GM23338 (cell line): ENCODE data around the gene AHR. TPM values are rescaled to one million over a fixed set of nuclear protein-coding genes. Genes with fewer than 3 reads are reported as not detected.

ENCODE experiments used
- ATAC-seq: fragments of 200-7000 bp; cut with Tn5 transposase; 3 replicates; pipeline ENCODE4 v1.9.1; 2020
- DNase-seq: peaks from one replicate; pipeline ENCODE4 v3.0.0-alpha.2; 2015; ENCODE audit warnings: low spot score
- H2AFZ ChIP-seq: fragments of 200-600 bp; sonication (generic); 2 replicates; pipeline ENCODE4 v1.8.0; 2016; ENCODE audit warnings: antibody characterized with exemption, mild to moderate bottlenecking, moderate library complexity
- H3F3A ChIP-seq: fragments of 200-600 bp; sonication (generic); replicated peaks from 2 replicates; pipeline ENCODE4 v1.8.0; 2017; ENCODE audit warnings: antibody characterized with exemption, mixed run types, low read depth
- H3K27ac ChIP-seq: fragments of 200-600 bp; sonication (generic); 2 replicates; pipeline ENCODE4 v1.6.1; 2016; ENCODE audit warnings: low read depth
- H3K27me3 ChIP-seq: fragments of 200-600 bp; sonication (generic); 2 replicates; pipeline ENCODE4 v1.8.0; 2016; ENCODE audit warnings: mild to moderate bottlenecking, mixed run types, moderate library complexity; ENCODE audit not compliant: insufficient read depth
- H3K36me3 ChIP-seq: fragments of 200-600 bp; sonication (generic); 2 replicates; pipeline ENCODE4 v1.8.0; 2016; ENCODE audit warnings: mild to moderate bottlenecking; ENCODE audit not compliant: insufficient read depth
- H3K4me1 ChIP-seq: fragments of 200-600 bp; sonication (generic); 2 replicates; pipeline ENCODE4 v1.8.0; 2016; ENCODE audit warnings: mild to moderate bottlenecking, moderate library complexity; ENCODE audit not compliant: insufficient read depth
- H3K4me2 ChIP-seq: fragments of 200-600 bp; sonication (generic); 2 replicates; pipeline ENCODE4 v1.7.1; 2017; ENCODE audit warnings: mixed run types
- H3K4me3 ChIP-seq: fragments of 200-600 bp; sonication (generic); 2 replicates; pipeline ENCODE4 v1.6.1; 2016; ENCODE audit warnings: mixed run types
- H3K79me2 ChIP-seq: fragments of 200-600 bp; sonication (generic); replicated peaks from 2 replicates; pipeline ENCODE4 v1.8.0; 2017; ENCODE audit warnings: mild to moderate bottlenecking; ENCODE audit not compliant: insufficient read depth
- H3K9me2 ChIP-seq: fragments of 200-600 bp; sonication (generic); 2 replicates; pipeline ENCODE4 v1.8.0; 2017; ENCODE audit not compliant: insufficient read depth
- H4K20me1 ChIP-seq: fragments of 200-600 bp; sonication (generic); replicated peaks from 2 replicates; pipeline ENCODE4 v1.8.0; 2017; ENCODE audit warnings: mild to moderate bottlenecking; ENCODE audit not compliant: insufficient read depth
- H3K27ac Mint-ChIP-seq: 2 replicates; pipeline ENCODE4 v1.8.0; 2020; ENCODE audit warnings: inconsistent platforms, mild to moderate bottlenecking, moderate library complexity, mixed read lengths
- H3K27me3 Mint-ChIP-seq: 3 replicates; pipeline ENCODE4 v1.8.0; 2022; ENCODE audit warnings: low read depth, mild to moderate bottlenecking, moderate library complexity, mixed read lengths, inconsistent platforms; ENCODE audit not compliant: insufficient read depth, poor library complexity
- H3K36me3 Mint-ChIP-seq: 3 replicates; pipeline ENCODE4 v1.8.0; 2021; ENCODE audit warnings: low read depth, mild to moderate bottlenecking, inconsistent platforms, moderate library complexity, mixed read lengths
- H3K4me1 Mint-ChIP-seq: 3 replicates; pipeline ENCODE4 v1.8.0; 2020; ENCODE audit warnings: mild to moderate bottlenecking, inconsistent platforms, mixed read lengths
- H3K4me3 Mint-ChIP-seq: 3 replicates; pipeline ENCODE4 v1.8.0; 2021; ENCODE audit warnings: moderate library complexity, mild to moderate bottlenecking, inconsistent platforms, mixed read lengths
- H3K9me3 Mint-ChIP-seq: 3 replicates; pipeline ENCODE4 v1.8.0; 2020; ENCODE audit warnings: moderate library complexity, mild to moderate bottlenecking, inconsistent platforms, mixed read lengths
- CREB1 ChIP-seq: fragments of 250-450 bp; sonication (Bioruptor Pico); IDR thresholded peaks from 2 replicates; pipeline ENCODE4 v1.5.0; 2020; ENCODE audit warnings: low read depth, mild to moderate bottlenecking, moderate library complexity
- EZH2 ChIP-seq: fragments of 200-600 bp; sonication (generic); IDR thresholded peaks from one replicate; pipeline ENCODE4 v1.8.0; 2017; ENCODE audit warnings: antibody characterized with exemption, mild to moderate bottlenecking, low read depth; ENCODE audit not compliant: unreplicated experiment
- EZH2phosphoT487 ChIP-seq: fragments of 200-600 bp; sonication (generic); IDR thresholded peaks from one replicate; pipeline ENCODE4 v1.8.1; 2018; ENCODE audit warnings: antibody characterized with exemption; ENCODE audit not compliant: unreplicated experiment
- JUNB ChIP-seq: IDR thresholded peaks from one replicate; pipeline ENCODE4 v1.6.1; 2016; ENCODE audit warnings: antibody characterized with exemption; ENCODE audit not compliant: unreplicated experiment
- NANOG ChIP-seq: IDR thresholded peaks from 2 replicates; pipeline ENCODE4 v1.6.1; 2016; ENCODE audit warnings: antibody characterized with exemption, borderline replicate concordance
- POLR2AphosphoS5 ChIP-seq: IDR thresholded peaks from 2 replicates; pipeline ENCODE4 v1.6.1; 2016; ENCODE audit warnings: antibody characterized with exemption, low read depth
- STAT1 ChIP-seq: IDR thresholded peaks from one replicate; pipeline ENCODE4 v1.6.1; 2016; ENCODE audit warnings: antibody characterized with exemption; ENCODE audit not compliant: unreplicated experiment
- ZNF114 ChIP-seq: fragments of 250-450 bp; sonication (Bioruptor Pico); IDR thresholded peaks from 2 replicates; pipeline ENCODE4 v1.5.0; 2020; ENCODE audit warnings: mild to moderate bottlenecking, moderate library complexity
- ZNF331 ChIP-seq: fragments of 250-450 bp; sonication (Bioruptor Pico); IDR thresholded peaks from 2 replicates; pipeline ENCODE4 v1.5.0; 2020; ENCODE audit warnings: low read depth, mild to moderate bottlenecking, moderate library complexity
- polyA plus RNA-seq: library from polyadenylated mRNA; unstranded; fragments of >200 nt; fragmentation: Nextera tagmentation; extraction: Ambion mirVana; gene quantifications from 2 replicates; pipeline ENCODE4 v1.2.1, GENCODE V29; 2016
- total RNA-seq: library from RNA; depleted of rRNA; stranded (reverse); fragments of >200 nt; shearing (Covaris generic); gene quantifications from 2 replicates; pipeline ENCODE4 v1.2.3, GENCODE V29; 2014
- TF ChIP-seq, protein P1 (sequence below): IDR thresholded peaks from 2 replicates; pipeline ENCODE4 v1.6.1; 2016; ENCODE audit warnings: antibody characterized with exemption
- TF ChIP-seq, protein P2 (sequence below): fragments of 250-450 bp; sonication (Bioruptor Pico); IDR thresholded peaks from 2 replicates; pipeline ENCODE4 v1.5.0; 2020; ENCODE audit warnings: mild to moderate bottlenecking, moderate library complexity

AHR gene
- total and polyA plus RNA-seq, 2 experiments from 2014 or later: 3.4 to 14.9 TPM

DNA sequence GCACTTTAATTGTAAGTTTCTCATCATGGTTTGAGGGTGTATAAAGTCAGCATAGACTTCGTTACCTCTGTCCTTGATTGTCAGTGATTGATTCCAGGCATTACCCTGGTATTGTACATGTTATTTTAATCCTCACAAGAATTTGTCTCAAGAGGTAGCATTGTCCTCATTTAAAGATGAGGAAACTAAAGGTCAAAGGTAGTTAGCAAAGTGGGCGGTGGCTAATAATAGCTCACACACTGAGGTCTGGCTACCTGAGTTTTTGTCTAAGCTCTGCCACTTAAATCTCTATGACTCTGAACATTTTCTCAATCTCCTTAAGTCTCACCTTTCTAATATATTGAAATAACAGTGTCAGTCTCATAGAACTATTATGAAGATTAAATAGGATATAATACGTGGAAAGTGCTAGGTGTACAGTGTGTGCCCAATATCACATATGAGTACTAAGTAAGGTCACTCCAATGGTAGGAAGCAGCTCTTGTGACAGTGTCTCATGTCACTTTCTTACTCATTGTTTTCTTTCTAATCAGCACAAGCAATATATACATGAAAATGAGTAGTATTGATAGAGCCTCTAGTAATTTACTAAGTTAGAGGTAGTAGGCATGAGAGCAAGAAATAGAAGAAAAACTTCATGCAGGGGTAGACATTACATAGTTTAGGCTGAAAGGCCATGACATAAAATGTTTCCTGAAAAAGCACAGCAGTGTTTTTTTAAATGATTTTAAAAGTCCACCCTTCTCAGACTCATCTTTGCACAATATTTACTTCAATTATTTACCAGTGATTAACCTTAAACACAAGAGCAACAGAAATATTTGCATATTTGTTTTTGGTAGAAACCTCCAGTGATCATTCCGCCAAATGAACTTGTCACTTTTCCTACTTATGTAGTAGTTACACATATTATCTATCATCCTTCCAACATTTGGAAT lies 21.0 kb downstream of the AHR start:
- H3K9me2 ChIP-seq: no peaks in the 10 kb centered on the region
- H3K9me3 Mint-ChIP-seq: no peaks in the 10 kb centered on the region
- no peaks in the 10 kb centered on the region for H3F3A ChIP-seq
- H3K4me2 ChIP-seq: no peak overlapping the region
- peaks cover 4% of the 10 kb centered on the region for H3K27me3 Mint-ChIP-seq
- H3K27me3 ChIP-seq: no peaks in the 10 kb centered on the region
- no peak overlapping the region for H3K4me3 ChIP-seq
- DNase-seq (no peak), ATAC-seq (no peak)
- no peak overlapping the region for H2AFZ ChIP-seq
- H3K79me2 ChIP-seq: peaks cover 38% of the 10 kb centered on the region
- no peaks in the 10 kb centered on the region for H4K20me1 ChIP-seq
- H3K27ac Mint-ChIP-seq: no peak overlapping the region
- H3K36me3 Mint-ChIP-seq: no peaks in the 10 kb centered on the region
- TF ChIP-seq CREB1: no peak
- H3K4me3 Mint-ChIP-seq: no peak overlapping the region
- no peaks in the 10 kb centered on the region for H3K36me3 ChIP-seq
- no peak overlapping the region for H3K27ac ChIP-seq
- H3K4me1 Mint-ChIP-seq: peaks cover 32% of the 10 kb centered on the region
- H3K4me1 ChIP-seq: peaks cover 9% of the 10 kb centered on the region

DNA sequence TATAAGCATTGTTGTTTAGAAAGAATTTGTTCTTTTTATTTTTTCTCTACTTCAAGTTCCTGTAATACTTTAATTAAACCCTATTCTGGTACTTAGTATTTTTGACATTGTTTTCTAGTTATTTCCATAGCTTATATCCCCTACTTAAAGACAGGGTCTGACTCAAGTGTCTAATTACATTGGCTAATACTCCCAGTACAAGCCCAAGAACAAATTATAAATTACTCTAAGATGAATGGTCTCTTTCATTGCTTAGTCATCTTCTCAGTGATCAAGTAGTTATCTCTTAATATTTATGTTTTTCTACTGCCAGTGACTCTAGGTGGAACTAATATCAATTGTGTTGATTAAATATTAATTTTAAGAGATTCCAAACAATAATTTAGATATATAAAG lies 21.6 kb downstream of the AHR start:
- Histone ChIP-seq H3K36me3 (no peaks in the 10 kb centered on the region), H3K27me3 (no peaks in the 10 kb centered on the region), H3K4me2 (no peak overlapping the region), H3F3A (no peaks in the 10 kb centered on the region), H3K27ac (no peak overlapping the region), H3K79me2 (peaks cover 38% of the 10 kb centered on the region), H2AFZ (no peak overlapping the region), H3K4me1 (peaks cover 3% of the 10 kb centered on the region), H4K20me1 (no peaks in the 10 kb centered on the region), H3K4me3 (no peak overlapping the region), H3K9me2 (no peaks in the 10 kb centered on the region)
- H3K36me3 Mint-ChIP-seq: no peaks in the 10 kb centered on the region
- no peak for DNase-seq
- no peak overlapping the region for H3K27ac Mint-ChIP-seq
- H3K9me3 Mint-ChIP-seq: no peaks in the 10 kb centered on the region
- peaks cover 27% of the 10 kb centered on the region for H3K4me1 Mint-ChIP-seq
- H3K4me3 Mint-ChIP-seq: no peak overlapping the region
- ATAC-seq: no peak
- peaks cover 4% of the 10 kb centered on the region for H3K27me3 Mint-ChIP-seq
- TF ChIP-seq POLR2AphosphoS5: no peak
- TF ChIP-seq EZH2: no peak
- TF ChIP-seq CREB1: no peak
- TF ChIP-seq ZNF114 (CRISPR knock-in tag): no peak
- TF ChIP-seq JUNB: no peak
- TF ChIP-seq EZH2phosphoT487: no peak
- TF ChIP-seq, protein P1, sequence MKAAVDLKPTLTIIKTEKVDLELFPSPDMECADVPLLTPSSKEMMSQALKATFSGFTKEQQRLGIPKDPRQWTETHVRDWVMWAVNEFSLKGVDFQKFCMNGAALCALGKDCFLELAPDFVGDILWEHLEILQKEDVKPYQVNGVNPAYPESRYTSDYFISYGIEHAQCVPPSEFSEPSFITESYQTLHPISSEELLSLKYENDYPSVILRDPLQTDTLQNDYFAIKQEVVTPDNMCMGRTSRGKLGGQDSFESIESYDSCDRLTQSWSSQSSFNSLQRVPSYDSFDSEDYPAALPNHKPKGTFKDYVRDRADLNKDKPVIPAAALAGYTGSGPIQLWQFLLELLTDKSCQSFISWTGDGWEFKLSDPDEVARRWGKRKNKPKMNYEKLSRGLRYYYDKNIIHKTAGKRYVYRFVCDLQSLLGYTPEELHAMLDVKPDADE: no peak
- no peak for TF ChIP-seq STAT1
- no peak for TF ChIP-seq NANOG
- no peak for TF ChIP-seq ZNF331 (CRISPR knock-in tag)
- TF ChIP-seq, protein P2, sequence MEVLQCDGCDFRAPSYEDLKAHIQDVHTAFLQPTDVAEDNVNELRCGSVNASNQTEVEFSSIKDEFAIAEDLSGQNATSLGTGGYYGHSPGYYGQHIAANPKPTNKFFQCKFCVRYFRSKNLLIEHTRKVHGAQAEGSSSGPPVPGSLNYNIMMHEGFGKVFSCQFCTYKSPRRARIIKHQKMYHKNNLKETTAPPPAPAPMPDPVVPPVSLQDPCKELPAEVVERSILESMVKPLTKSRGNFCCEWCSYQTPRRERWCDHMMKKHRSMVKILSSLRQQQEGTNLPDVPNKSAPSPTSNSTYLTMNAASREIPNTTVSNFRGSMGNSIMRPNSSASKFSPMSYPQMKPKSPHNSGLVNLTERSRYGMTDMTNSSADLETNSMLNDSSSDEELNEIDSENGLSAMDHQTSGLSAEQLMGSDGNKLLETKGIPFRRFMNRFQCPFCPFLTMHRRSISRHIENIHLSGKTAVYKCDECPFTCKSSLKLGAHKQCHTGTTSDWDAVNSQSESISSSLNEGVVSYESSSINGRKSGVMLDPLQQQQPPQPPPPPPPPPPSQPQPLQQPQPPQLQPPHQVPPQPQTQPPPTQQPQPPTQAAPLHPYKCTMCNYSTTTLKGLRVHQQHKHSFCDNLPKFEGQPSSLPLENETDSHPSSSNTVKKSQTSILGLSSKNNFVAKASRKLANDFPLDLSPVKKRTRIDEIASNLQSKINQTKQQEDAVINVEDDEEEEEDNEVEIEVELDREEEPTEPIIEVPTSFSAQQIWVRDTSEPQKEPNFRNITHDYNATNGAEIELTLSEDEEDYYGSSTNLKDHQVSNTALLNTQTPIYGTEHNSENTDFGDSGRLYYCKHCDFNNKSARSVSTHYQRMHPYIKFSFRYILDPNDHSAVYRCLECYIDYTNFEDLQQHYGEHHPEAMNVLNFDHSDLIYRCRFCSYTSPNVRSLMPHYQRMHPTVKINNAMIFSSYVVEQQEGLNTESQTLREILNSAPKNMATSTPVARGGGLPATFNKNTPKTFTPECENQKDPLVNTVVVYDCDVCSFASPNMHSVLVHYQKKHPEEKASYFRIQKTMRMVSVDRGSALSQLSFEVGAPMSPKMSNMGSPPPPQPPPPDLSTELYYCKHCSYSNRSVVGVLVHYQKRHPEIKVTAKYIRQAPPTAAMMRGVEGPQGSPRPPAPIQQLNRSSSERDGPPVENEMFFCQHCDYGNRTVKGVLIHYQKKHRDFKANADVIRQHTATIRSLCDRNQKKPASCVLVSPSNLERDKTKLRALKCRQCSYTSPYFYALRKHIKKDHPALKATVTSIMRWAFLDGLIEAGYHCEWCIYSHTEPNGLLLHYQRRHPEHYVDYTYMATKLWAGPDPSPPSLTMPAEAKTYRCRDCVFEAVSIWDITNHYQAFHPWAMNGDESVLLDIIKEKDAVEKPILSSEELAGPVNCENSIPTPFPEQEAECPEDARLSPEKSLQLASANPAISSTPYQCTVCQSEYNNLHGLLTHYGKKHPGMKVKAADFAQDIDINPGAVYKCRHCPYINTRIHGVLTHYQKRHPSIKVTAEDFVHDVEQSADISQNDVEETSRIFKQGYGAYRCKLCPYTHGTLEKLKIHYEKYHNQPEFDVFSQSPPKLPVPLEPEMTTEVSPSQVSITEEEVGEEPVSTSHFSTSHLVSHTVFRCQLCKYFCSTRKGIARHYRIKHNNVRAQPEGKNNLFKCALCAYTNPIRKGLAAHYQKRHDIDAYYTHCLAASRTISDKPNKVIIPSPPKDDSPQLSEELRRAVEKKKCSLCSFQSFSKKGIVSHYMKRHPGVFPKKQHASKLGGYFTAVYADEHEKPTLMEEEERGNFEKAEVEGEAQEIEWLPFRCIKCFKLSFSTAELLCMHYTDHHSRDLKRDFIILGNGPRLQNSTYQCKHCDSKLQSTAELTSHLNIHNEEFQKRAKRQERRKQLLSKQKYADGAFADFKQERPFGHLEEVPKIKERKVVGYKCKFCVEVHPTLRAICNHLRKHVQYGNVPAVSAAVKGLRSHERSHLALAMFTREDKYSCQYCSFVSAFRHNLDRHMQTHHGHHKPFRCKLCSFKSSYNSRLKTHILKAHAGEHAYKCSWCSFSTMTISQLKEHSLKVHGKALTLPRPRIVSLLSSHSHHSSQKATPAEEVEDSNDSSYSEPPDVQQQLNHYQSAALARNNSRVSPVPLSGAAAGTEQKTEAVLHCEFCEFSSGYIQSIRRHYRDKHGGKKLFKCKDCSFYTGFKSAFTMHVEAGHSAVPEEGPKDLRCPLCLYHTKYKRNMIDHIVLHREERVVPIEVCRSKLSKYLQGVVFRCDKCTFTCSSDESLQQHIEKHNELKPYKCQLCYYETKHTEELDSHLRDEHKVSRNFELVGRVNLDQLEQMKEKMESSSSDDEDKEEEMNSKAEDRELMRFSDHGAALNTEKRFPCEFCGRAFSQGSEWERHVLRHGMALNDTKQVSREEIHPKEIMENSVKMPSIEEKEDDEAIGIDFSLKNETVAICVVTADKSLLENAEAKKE (CRISPR knock-in tag): no peak
